Naive thymus-derived CD4-positive, alpha-beta T cell (primary cell): ENCODE results near the gene SHISA6. TPM values are rescaled to one million over a fixed set of nuclear protein-coding genes. Genes with fewer than 3 reads are reported as not detected.

Source experiments
- ATAC-seq: fragments of 150-1000 bp; cut with Tn5 transposase; 2 replicates; pipeline ENCODE4 v1.10.0; 2021; ENCODE audit warnings: mild to moderate bottlenecking, moderate library complexity
- CTCF ChIA-PET: fragments of 350-600 bp; sonication (Branson Sonifier 250); formaldehyde crosslinking; loops from one replicate; lab custom pipeline; 2021; ENCODE audit warnings: antibody characterized with exemption; lab: Charles Lee
- POLR2A ChIA-PET: fragments of 350-600 bp; sonication (Branson Sonifier 250); formaldehyde crosslinking; loops from one replicate; lab custom pipeline; 2021; ENCODE audit warnings: antibody characterized with exemption, inconsistent platforms; lab: Charles Lee
- DNase-seq, 9 donors: peaks; one replicate each; pipeline versions ENCODE4 v3.0.0 to v3.0.0-alpha.2; 2020 to 2022; ENCODE audit warnings: mixed read lengths in 1 of 9
- H3K27ac ChIP-seq: one replicate; pipeline ENCODE4 v1.7.0; 2013; ENCODE audit warnings: mild to moderate bottlenecking, low read depth, low read length, moderate library complexity
- H3K27me3 ChIP-seq, 2 donors: one replicate each; pipeline ENCODE4 v1.7.0; 2013; ENCODE audit warnings: low read length in 2 of 2, mild to moderate bottlenecking in 2 of 2, moderate library complexity in 2 of 2; ENCODE audit not compliant: control insufficient read depth in 2 of 2, insufficient read depth in 2 of 2
- H3K36me3 ChIP-seq, 3 experiments: 1 replicate in 2 of 3; 2 replicates in 1 of 3; pipeline ENCODE4 v1.7.0; 2013; ENCODE audit warnings: low read length in 3 of 3, mild to moderate bottlenecking in 3 of 3, moderate library complexity in 1 of 3; ENCODE audit not compliant: insufficient read depth in 3 of 3, control insufficient read depth in 2 of 3
- H3K4me1 ChIP-seq, 2 donors: one replicate each; pipeline ENCODE4 v1.7.0; 2013; ENCODE audit warnings: low read length in 2 of 2, mild to moderate bottlenecking in 2 of 2, moderate library complexity in 1 of 2; ENCODE audit not compliant: control insufficient read depth in 2 of 2, insufficient read depth in 2 of 2
- H3K4me3 ChIP-seq: 2 replicates; pipeline ENCODE4 v1.7.0; 2013; ENCODE audit warnings: mild to moderate bottlenecking, low read length
- H3K9me3 ChIP-seq, 3 experiments: 1 replicate in 2 of 3; 2 replicates in 1 of 3; pipeline ENCODE4 v1.7.0; 2013; ENCODE audit warnings: low read length in 3 of 3; ENCODE audit not compliant: control insufficient read depth in 2 of 3
- H3K27ac Mint-ChIP-seq, 9 donors: one replicate each; pipeline ENCODE4 v1.8.0; 2020 to 2022; ENCODE audit warnings: mixed read lengths in 9 of 9, mild to moderate bottlenecking in 8 of 9, moderate library complexity in 5 of 9, inconsistent platforms in 2 of 9
- H3K27me3 Mint-ChIP-seq, 5 donors: one replicate each; pipeline ENCODE4 v1.8.0; 2021 to 2022; ENCODE audit warnings: mixed read lengths in 5 of 5, mild to moderate bottlenecking in 1 of 5
- H3K36me3 Mint-ChIP-seq, 5 donors: one replicate each; pipeline ENCODE4 v1.8.0; 2020 to 2022; ENCODE audit warnings: mixed read lengths in 5 of 5, mild to moderate bottlenecking in 3 of 5, inconsistent platforms in 1 of 5
- H3K4me1 Mint-ChIP-seq, 7 donors: one replicate each; pipeline ENCODE4 v1.8.0; 2020 to 2022; ENCODE audit warnings: mixed read lengths in 7 of 7, mild to moderate bottlenecking in 3 of 7, inconsistent platforms in 1 of 7
- H3K4me3 Mint-ChIP-seq, 10 donors: one replicate each; pipeline ENCODE4 v1.8.0; 2020 to 2022; ENCODE audit warnings: mild to moderate bottlenecking in 10 of 10, mixed read lengths in 10 of 10, moderate library complexity in 6 of 10, inconsistent platforms in 2 of 10
- H3K9me3 Mint-ChIP-seq, 11 donors: one replicate each; pipeline ENCODE4 v1.8.0; 2020 to 2022; ENCODE audit warnings: mixed read lengths in 11 of 11, mild to moderate bottlenecking in 4 of 11, inconsistent platforms in 1 of 11, moderate library complexity in 1 of 11
- intact Hi-C, 2 donors: fragments of 100-400 bp; cut with micrococcal nuclease; formaldehyde crosslinking; loops; one replicate each; pipeline ENCODE4 v1.15.1; 2023
- polyA plus RNA-seq, 2 donors: library from polyadenylated mRNA; unstranded; fragments of 300-500 nt; fragmentation: Illumina TruSeq; gene quantifications; one replicate each; pipeline ENCODE4 v1.2.3, GENCODE V29; 2021
- total RNA-seq, 6 experiments: library from RNA in 5 of 6; stranded (reverse) in 5 of 6; gene quantifications; 1 replicate in 5 of 6; 2 replicates in 1 of 6; pipeline ENCODE4 v1.2.3 and lab custom pipeline; 2021 to 2026

SHISA6 gene
- total and polyA plus RNA-seq, 7 experiments from 2014 or later: not detected

- Mint-ChIP-seq H3K9me3 (peaks cover 0 to 10% (median 0%) of the 10 kb centered on the region in 11 donors), H3K4me3 (no peak overlapping the region), H3K27ac (no peak overlapping the region), H3K36me3 (no peaks in the 10 kb centered on the region), H3K4me1 (no peaks in the 10 kb centered on the region), H3K27me3 (peaks cover 0 to 3% (median 0%) of the 10 kb centered on the region in 5 donors)
- intact Hi-C loops: no loop called here
- Histone ChIP-seq H3K9me3 (no peaks in the 10 kb centered on the region), H3K36me3 (no peaks in the 10 kb centered on the region), H3K27me3 (no peaks in the 10 kb centered on the region), H3K27ac (no peak overlapping the region), H3K4me3 (no peak overlapping the region), H3K4me1 (no peaks in the 10 kb centered on the region)
- ChIA-PET CTCF (no interaction called here), POLR2A (no interaction called here)
- DNase-seq: no peak
- no peak for ATAC-seq
Observed at GRCh38 chr17:11251561-11252107, 10.6 kb downstream of the SHISA6 start.

GRCh38 chr17:11252146-11252545 lies 11.1 kb downstream of the SHISA6 start:
- no peaks in the 10 kb centered on the region for H3K36me3 ChIP-seq
- Mint-ChIP-seq H3K27me3 (no peaks in the 10 kb centered on the region), H3K4me1 (no peaks in the 10 kb centered on the region), H3K9me3 (peaks cover 0 to 10% (median 1%) of the 10 kb centered on the region in 11 donors), H3K4me3 (no peak overlapping the region), H3K27ac (no peak overlapping the region), H3K36me3 (no peaks in the 10 kb centered on the region)
- no peaks in the 10 kb centered on the region for H3K27me3 ChIP-seq
- H3K4me1 ChIP-seq: no peaks in the 10 kb centered on the region
- no peaks in the 10 kb centered on the region for H3K9me3 ChIP-seq
- POLR2A ChIA-PET: no interaction called here
- intact Hi-C loops: no loop called here
- DNase-seq (no peak), ATAC-seq (no peak)
- no peak overlapping the region for H3K4me3 ChIP-seq
- H3K27ac ChIP-seq: no peak overlapping the region
- CTCF ChIA-PET: no interaction called here

GRCh38 chr17:11256877-11257276 lies 15.9 kb downstream of the SHISA6 start:
- H3K27me3 ChIP-seq: no peaks in the 10 kb centered on the region
- Mint-ChIP-seq H3K36me3 (no peaks in the 10 kb centered on the region), H3K9me3 (peaks cover 0 to 7% (median 2%) of the 10 kb centered on the region in 11 donors), H3K27me3 (no peaks in the 10 kb centered on the region), H3K4me1 (no peaks in the 10 kb centered on the region), H3K27ac (no peak overlapping the region), H3K4me3 (no peak overlapping the region)
- no peaks in the 10 kb centered on the region for H3K9me3 ChIP-seq
- no peak for DNase-seq
- POLR2A ChIA-PET: no interaction called here
- no peak for ATAC-seq
- H3K36me3 ChIP-seq: no peaks in the 10 kb centered on the region
- no peaks in the 10 kb centered on the region for H3K4me1 ChIP-seq
- no peak overlapping the region for H3K27ac ChIP-seq
- CTCF ChIA-PET: no interaction called here
- intact Hi-C loops: no loop called here
- no peak overlapping the region for H3K4me3 ChIP-seq

- no peak overlapping the region for H3K27ac Mint-ChIP-seq
- H3K4me3 Mint-ChIP-seq: no peak overlapping the region
- peaks cover 0 to 5% (median 0%) of the 10 kb centered on the region in 5 donors for H3K27me3 Mint-ChIP-seq
- no peaks in the 10 kb centered on the region for H3K36me3 ChIP-seq
- POLR2A ChIA-PET: no interaction called here
- H3K4me3 ChIP-seq: no peak overlapping the region
- no peaks in the 10 kb centered on the region for H3K27me3 ChIP-seq
- ATAC-seq: no peak
- no peaks in the 10 kb centered on the region for H3K4me1 Mint-ChIP-seq
- H3K9me3 ChIP-seq: no peaks in the 10 kb centered on the region
- H3K27ac ChIP-seq: no peak overlapping the region
- peaks cover 0 to 9% (median 0%) of the 10 kb centered on the region in 5 donors for H3K36me3 Mint-ChIP-seq
- CTCF ChIA-PET: no interaction called here
- DNase-seq: no peak
- intact Hi-C loops: no loop called here
- peaks cover 5 to 39% (median 17%) of the 10 kb centered on the region in 11 donors for H3K9me3 Mint-ChIP-seq
- H3K4me1 ChIP-seq: no peaks in the 10 kb centered on the region
Observed at GRCh38 chr17:11264183-11264871, 23.3 kb downstream of the SHISA6 start.

GRCh38 chr17:11267999-11268575 lies 27.1 kb downstream of the SHISA6 start:
- no peak overlapping the region for H3K27ac Mint-ChIP-seq
- Histone ChIP-seq H3K4me3 (no peak overlapping the region), H3K27me3 (no peaks in the 10 kb centered on the region), H3K27ac (no peak overlapping the region), H3K9me3 (no peaks in the 10 kb centered on the region), H3K36me3 (no peaks in the 10 kb centered on the region), H3K4me1 (no peaks in the 10 kb centered on the region)
- peaks cover 0 to 10% (median 9%) of the 10 kb centered on the region in 5 donors for H3K27me3 Mint-ChIP-seq
- peaks cover 0 to 9% (median 0%) of the 10 kb centered on the region in 5 donors for H3K36me3 Mint-ChIP-seq
- H3K9me3 Mint-ChIP-seq: peaks cover 5 to 39% (median 22%) of the 10 kb centered on the region in 11 donors
- no peak for ATAC-seq
- DNase-seq: no peak
- POLR2A ChIA-PET: no interaction called here
- no peak overlapping the region for H3K4me3 Mint-ChIP-seq
- CTCF ChIA-PET: no interaction called here
- intact Hi-C loops: no loop called here
- H3K4me1 Mint-ChIP-seq: no peaks in the 10 kb centered on the region

- DNase-seq (no peak), ATAC-seq (no peak)
- intact Hi-C loops: no loop called here
- no peak overlapping the region for H3K27ac ChIP-seq
- POLR2A ChIA-PET: no interaction called here
- CTCF ChIA-PET: no interaction called here
- H3K27me3 ChIP-seq: no peaks in the 10 kb centered on the region
- no peaks in the 10 kb centered on the region for H3K9me3 ChIP-seq
- H3K27ac Mint-ChIP-seq: no peak overlapping the region
- peaks cover 5 to 28% (median 16%) of the 10 kb centered on the region in 11 donors for H3K9me3 Mint-ChIP-seq
- peaks cover 0 to 10% (median 9%) of the 10 kb centered on the region in 5 donors for H3K27me3 Mint-ChIP-seq
- peaks cover 0 to 9% (median 0%) of the 10 kb centered on the region in 5 donors for H3K36me3 Mint-ChIP-seq
- no peaks in the 10 kb centered on the region for H3K36me3 ChIP-seq
- H3K4me1 ChIP-seq: no peaks in the 10 kb centered on the region
- no peaks in the 10 kb centered on the region for H3K4me1 Mint-ChIP-seq
- H3K4me3 ChIP-seq: no peak overlapping the region
- no peak overlapping the region for H3K4me3 Mint-ChIP-seq
Observed at GRCh38 chr17:11269210-11269609, 28.2 kb downstream of the SHISA6 start.
